Stimulated activated CD4-positive, alpha-beta T cell treated with anti-CD3 and anti-CD28 coated beads, TNF-alpha, amount 100 ng/mL, for 24 hours (primary cell): ENCODE data around the gene ANKRD53.
A peak's percentile ranks its signal among the peaks of the same experiment; 100 is the strongest.
"Not testable (repeated sequence)": the region's sequence is repeated elsewhere in the genome, so short reads cannot be mapped to it uniquely, and the experiment has no call there.

Source experiments
- DNase-seq, 3 experiments: peaks; one replicate each; pipeline ENCODE4 v3.0.0-alpha.2; 2020; ENCODE audit warnings: low read depth in 3 of 3

Gene ANKRD53

GRCh38 chr2:71006323-71006722, 27.9 kb downstream of the ANKRD53 start:
- DNase-seq: no peak

- no peak for DNase-seq
Observed at GRCh38 chr2:71006955-71007799, 28.7 kb downstream of the ANKRD53 start.

- no peak for DNase-seq
Observed at GRCh38 chr2:71008342-71008741, 29.9 kb downstream of the ANKRD53 start.

- not testable (repeated sequence) for DNase-seq
Observed at GRCh38 chr2:71011786-71012185, 33.4 kb downstream of the ANKRD53 start.

GRCh38 chr2:71018625-71019024, 40.2 kb downstream of the ANKRD53 start:
- no peak for DNase-seq

- DNase-seq: not testable (repeated sequence)
Observed at GRCh38 chr2:71019989-71020388, 41.6 kb downstream of the ANKRD53 start.

GRCh38 chr2:71021394-71021793, 43.0 kb downstream of the ANKRD53 start:
- not testable (repeated sequence) for DNase-seq

GRCh38 chr2:71023553-71024243, 45.3 kb downstream of the ANKRD53 start:
- DNase-seq: peak; percentile 45 to 71 (median 48)
